Heart right ventricle (tissue), 16 donors: ENCODE data around the gene TMEM62. TPM values are rescaled to one million over a fixed set of nuclear protein-coding genes. Genes with fewer than 3 reads are reported as not detected.
A peak's percentile ranks its signal among the peaks of the same experiment; 100 is the strongest.

Source experiments
- ATAC-seq, 8 donors: fragments of 200-7000 bp; cut with Tn5 transposase; one replicate each; pipeline ENCODE4 v1.9.1; 2020; ENCODE audit warnings: mild to moderate bottlenecking in 8 of 8, moderate library complexity in 8 of 8, moderate number of reproducible peaks in 1 of 8
- DNase-seq, 2 donors: peaks; one replicate each; pipeline ENCODE4 v3.0.0-alpha.2; 2020
- H3K27ac ChIP-seq, 10 donors: fragments of 200-600 bp; sonication (generic) in 2 of 10; one replicate each; pipeline versions ENCODE4 v1.5.0 to v1.8.0; 2020 to 2022; ENCODE audit warnings: mild to moderate bottlenecking in 3 of 10
- H3K27me3 ChIP-seq, 7 donors: fragments of 200-600 bp; one replicate each; pipeline ENCODE4 v1.8.0; 2021 to 2022; ENCODE audit warnings: mild to moderate bottlenecking in 2 of 7
- H3K36me3 ChIP-seq, 9 donors: fragments of 200-600 bp; sonication (generic) in 1 of 9; one replicate each; pipeline versions ENCODE4 v1.5.0 to v1.8.0; 2020 to 2022; ENCODE audit warnings: mild to moderate bottlenecking in 2 of 9
- H3K4me1 ChIP-seq, 9 donors: fragments of 200-600 bp; sonication (generic) in 1 of 9; one replicate each; pipeline versions ENCODE4 v1.5.0 to v1.8.0; 2020 to 2022; ENCODE audit warnings: mild to moderate bottlenecking in 4 of 9
- H3K4me3 ChIP-seq, 10 donors: fragments of 200-600 bp; sonication (generic) in 2 of 10; one replicate each; pipeline versions ENCODE4 v1.5.0 to v1.8.0; 2020 to 2022; ENCODE audit warnings: mild to moderate bottlenecking in 7 of 10, moderate library complexity in 2 of 10
- H3K9me3 ChIP-seq, 11 donors: fragments of 200-600 bp in 10 of 11; sonication (generic) in 2 of 11; one replicate each; pipeline versions ENCODE4 v1.5.0 to v1.8.0; 2013 to 2022; ENCODE audit warnings: mild to moderate bottlenecking in 2 of 11, control low read depth in 1 of 11, moderate library complexity in 1 of 11
- CTCF ChIP-seq, 9 donors: fragments of 200-600 bp; sonication (generic) in 2 of 9; IDR thresholded peaks; one replicate each; pipeline versions ENCODE4 v1.5.0 to v1.8.0; 2021 to 2022; ENCODE audit warnings: antibody characterized with exemption in 9 of 9, mild to moderate bottlenecking in 5 of 9, moderate library complexity in 1 of 9
- WGBS, 2 donors: extraction: QIAGEN DNeasy Blood & Tissue Kit; methylation state at CpG; one replicate each; pipeline ENCODE4 v1.1.7; 2013; ENCODE audit warnings: inconsistent platforms in 1 of 2; 5-methylcytosine and 5-hydroxymethylcytosine counted together
- intact Hi-C, 10 donors: fragments of 100-400 bp; cut with DNase I; formaldehyde crosslinking; loops; one replicate each; pipeline versions ENCODE4 v1.11.1 to v1.14.2; 2022
- polyA plus RNA-seq, 2 donors: library from polyadenylated mRNA; stranded (reverse); fragments of 200-250 nt; gene quantifications; one replicate each; pipeline ENCODE4 v1.2.3, GENCODE V29; 2013
- total RNA-seq, 10 donors: library from RNA; stranded (reverse); fragmentation: NEBNext Ultra II Directional in 3 of 10; extraction: Animal tissue kit (Norgen Biotek cat#: 25700) in 3 of 10; gene quantifications; one replicate each; pipeline versions ENCODE4 v1.2.1 to v1.2.4, GENCODE V29; 2021 to 2023
- donor health status: Arrhythmogenic right ventricular cardiomyopathy.
- donor health status: ischemic (EF 13 %, LVEDD 7.1; RV severe dilation, severe dysfunction).
- donor health status: healthy with polysubstance abuse.
- donor health status: DM: no; HTN: yes; CAD: no.
- donor health status: DM: no; HTN: no; CAD: no.
- donor health status: ischemic (EF 25% LVEDD 6.9; RV normal size, moderate dysfunction).
- donor health status: ischemic (EF 25% LVEDD 5.7; RV mildly dilated, moderate dysfunction).
- donor health status: healthy.
- donor health status: DM: yes; HTN: yes; CAD: no.
- donor health status: Ischemic cardiomyopathy.
- donor health status: ischemic (EF 35%, LVEDD 5.7; RV mildly dilated, moderate dysfunction).
- donor health status: nonischemic (EF 11% LVEDD 7.7; RV severe dilation, severe dysfunction).
- donor health status: DM: yes; HTN: yes; CAD: no.
- donor health status: PGD.
- donor health status: ischemic (EF 29% LVEDD 5.4; RV normal size, mild dysfunction).
- donor health status: nonischemic (EF 23%, LVEDD 6.1; RV moderate dilation, normal function).

The TMEM62 gene
- total and polyA plus RNA-seq, 12 donors: 7.6 to 13.9 (median 11.7) TPM

- WGBS, 2 donors: 83 to 88% methylated on average over 3 of the region's 3 CpGs
- Histone ChIP-seq H3K27me3 (no peaks in the 10 kb centered on the region), H3K27ac (no peak overlapping the region), H3K4me1 (peaks cover 0 to 18% (median 7%) of the 10 kb centered on the region in 9 donors), H3K4me3 (no peak overlapping the region), H3K9me3 (peaks cover 0 to 10% (median 0%) of the 10 kb centered on the region in 11 donors), H3K36me3 (peaks cover 0 to 40% (median 17%) of the 10 kb centered on the region in 9 donors)
- DNase-seq (no peak), ATAC-seq (no peak)
- intact Hi-C loops: no loop called here
- no peak for TF ChIP-seq CTCF (IDR thresholded peaks at IDR 0.05)
These were observed 66.6 kb downstream of the TMEM62 start for GRCh38 chr15:43199945-43200488.

- intact Hi-C loops: no loop called here
These were observed 70.9 kb downstream of the TMEM62 start for GRCh38 chr15:43204016-43204901.

GRCh38 chr15:43206054-43206453, 72.7 kb downstream of the TMEM62 start:
- intact Hi-C loops: loop anchor here in 1 of 10 donors (5.0 kb wide), 1 partner anchor 76 kb away; no protein-coding TSS in a partner anchor
- Histone ChIP-seq H3K4me3 (no peak overlapping the region), H3K27ac (no peak overlapping the region), H3K4me1 (peaks cover 0 to 8% (median 7%) of the 10 kb centered on the region in 9 donors), H3K27me3 (peaks cover 0 to 26% (median 7%) of the 10 kb centered on the region in 7 donors), H3K9me3 (no peaks in the 10 kb centered on the region), H3K36me3 (no peaks in the 10 kb centered on the region)
- TF ChIP-seq CTCF (IDR thresholded peaks at IDR 0.05): no peak
- ATAC-seq (no peak), DNase-seq (no peak)
- WGBS, 2 donors: 83 to 89% methylated on average over 5 of the region's 5 CpGs

More at GRCh38 chr15:43204016-43204901, 70.9 kb downstream of the TMEM62 start:
- WGBS, 2 donors: 28 to 31% methylated on average over 8 of the region's 8 CpGs
- peak; percentile 45 to 56 for DNase-seq
- TF ChIP-seq CTCF (IDR thresholded peaks at IDR 0.05): peak; percentile 12 to 73 (median 61)
- Histone ChIP-seq H3K36me3 (no peaks in the 10 kb centered on the region), H3K4me3 (no peak overlapping the region), H3K27ac (no peak overlapping the region), H3K27me3 (peaks cover 0 to 14% (median 2%) of the 10 kb centered on the region in 7 donors), H3K4me1 (peaks cover 0 to 8% (median 7%) of the 10 kb centered on the region in 9 donors), H3K9me3 (no peaks in the 10 kb centered on the region)
- peak; percentile 51 to 86 (median 68) for ATAC-seq

- 91 to 93% methylated on average over 9 of the region's 9 CpGs for WGBS, 2 donors
- no peak for TF ChIP-seq CTCF (IDR thresholded peaks at IDR 0.05)
- ATAC-seq: no peak
- Histone ChIP-seq H3K27me3 (peaks cover 0 to 26% (median 7%) of the 10 kb centered on the region in 7 donors), H3K4me1 (peaks cover 0 to 8% (median 7%) of the 10 kb centered on the region in 9 donors), H3K4me3 (no peak overlapping the region), H3K9me3 (no peaks in the 10 kb centered on the region), H3K36me3 (no peaks in the 10 kb centered on the region), H3K27ac (no peak overlapping the region)
- no peak for DNase-seq
- intact Hi-C loops: loop anchor here in 1 of 10 donors (5.0 kb wide), 1 partner anchor 75 kb away; no protein-coding TSS in a partner anchor
These were observed 73.6 kb downstream of the TMEM62 start for GRCh38 chr15:43207024-43207423.
